Nephron (organoid): Measurements from ENCODE around the gene PIK3AP1.

Source experiments
- H3K27ac Mint-ChIP-seq, 3 experiments: 2 replicates each; pipeline ENCODE4 v1.8.0; 2020; ENCODE audit warnings: mixed read lengths in 3 of 3, mild to moderate bottlenecking in 2 of 3, moderate library complexity in 1 of 3
- H3K27me3 Mint-ChIP-seq: 2 replicates; pipeline ENCODE4 v1.8.0; 2021; ENCODE audit warnings: low read depth, mild to moderate bottlenecking, moderate library complexity, mixed read lengths
- H3K36me3 Mint-ChIP-seq: 2 replicates; pipeline ENCODE4 v1.8.0; 2020; ENCODE audit warnings: low read depth, mixed read lengths
- H3K4me1 Mint-ChIP-seq: 2 replicates; pipeline ENCODE4 v1.8.0; 2020; ENCODE audit warnings: mixed read lengths
- H3K4me3 Mint-ChIP-seq, 3 experiments: 2 replicates each; pipeline ENCODE4 v1.8.0; 2020; ENCODE audit warnings: mild to moderate bottlenecking in 3 of 3, mixed read lengths in 3 of 3, moderate library complexity in 2 of 3
- H3K9me3 Mint-ChIP-seq: 2 replicates; pipeline ENCODE4 v1.8.0; 2020; ENCODE audit warnings: mixed read lengths
- CTCF ChIP-seq, 3 experiments: fragments of 200-600 bp; sonication (generic); IDR thresholded peaks; one replicate each; pipeline ENCODE4 v1.5.0; 2021; ENCODE audit warnings: antibody characterized with exemption in 3 of 3; ENCODE audit not compliant: unreplicated experiment in 3 of 3

PIK3AP1 gene

GRCh38 chr10:96646301-96646700 is 74.0 kb downstream of the PIK3AP1 start:
- no peaks in the 10 kb centered on the region for H3K36me3 Mint-ChIP-seq
- H3K27ac Mint-ChIP-seq: no peak overlapping the region
- H3K27me3 Mint-ChIP-seq: peaks cover 21% of the 10 kb centered on the region
- TF ChIP-seq CTCF (IDR thresholded peaks at IDR 0.05; ENCODE audit: unreplicated experiment in 3 of 3): no peak
- no peaks in the 10 kb centered on the region for H3K4me1 Mint-ChIP-seq
- H3K9me3 Mint-ChIP-seq: no peaks in the 10 kb centered on the region
- no peak overlapping the region for H3K4me3 Mint-ChIP-seq

- TF ChIP-seq CTCF (IDR thresholded peaks at IDR 0.05; ENCODE audit: unreplicated experiment in 3 of 3): no peak
- peaks cover 21% of the 10 kb centered on the region for H3K27me3 Mint-ChIP-seq
- H3K4me1 Mint-ChIP-seq: peaks cover 1% of the 10 kb centered on the region
Observed at GRCh38 chr10:96645191-96645721, 75.1 kb downstream of the PIK3AP1 start.

GRCh38 chr10:96643920-96644319 is 76.4 kb downstream of the PIK3AP1 start:
- Mint-ChIP-seq H3K4me1 (peaks cover 6% of the 10 kb centered on the region), H3K36me3 (no peaks in the 10 kb centered on the region), H3K9me3 (no peaks in the 10 kb centered on the region), H3K27me3 (peaks cover 26% of the 10 kb centered on the region), H3K27ac (no peak overlapping the region), H3K4me3 (no peak overlapping the region)
- no peak for TF ChIP-seq CTCF (IDR thresholded peaks at IDR 0.05; ENCODE audit: unreplicated experiment in 3 of 3)

More at GRCh38 chr10:96645191-96645721, 75.1 kb downstream of the PIK3AP1 start:
- H3K36me3 Mint-ChIP-seq: no peaks in the 10 kb centered on the region
- H3K9me3 Mint-ChIP-seq: no peaks in the 10 kb centered on the region
- no peak overlapping the region for H3K4me3 Mint-ChIP-seq
- H3K27ac Mint-ChIP-seq: no peak overlapping the region

- peak in 2 of 3 experiments; percentile 19 to 37 for TF ChIP-seq CTCF (IDR thresholded peaks at IDR 0.05; ENCODE audit: unreplicated experiment in 3 of 3)
- H3K36me3 Mint-ChIP-seq: no peaks in the 10 kb centered on the region
- H3K4me3 Mint-ChIP-seq: no peak overlapping the region
- peaks cover 6% of the 10 kb centered on the region for H3K4me1 Mint-ChIP-seq
- H3K27me3 Mint-ChIP-seq: peaks cover 22% of the 10 kb centered on the region
- no peaks in the 10 kb centered on the region for H3K9me3 Mint-ChIP-seq
- no peak overlapping the region for H3K27ac Mint-ChIP-seq
Observed at GRCh38 chr10:96642973-96643372, 77.3 kb downstream of the PIK3AP1 start.

- no peak for TF ChIP-seq CTCF (IDR thresholded peaks at IDR 0.05; ENCODE audit: unreplicated experiment in 3 of 3)
- peaks cover 20% of the 10 kb centered on the region for H3K27me3 Mint-ChIP-seq
- H3K4me3 Mint-ChIP-seq: no peak overlapping the region
- H3K27ac Mint-ChIP-seq: no peak overlapping the region
- peaks cover 6% of the 10 kb centered on the region for H3K4me1 Mint-ChIP-seq
- H3K9me3 Mint-ChIP-seq: no peaks in the 10 kb centered on the region
- no peaks in the 10 kb centered on the region for H3K36me3 Mint-ChIP-seq
Observed at GRCh38 chr10:96642530-96642929, 77.8 kb downstream of the PIK3AP1 start.
